ENCODE results near the gene CYS1. TPM values are rescaled to one million over a fixed set of nuclear protein-coding genes. Genes with fewer than 3 reads are reported as not detected.

The CYS1 gene, protein sequence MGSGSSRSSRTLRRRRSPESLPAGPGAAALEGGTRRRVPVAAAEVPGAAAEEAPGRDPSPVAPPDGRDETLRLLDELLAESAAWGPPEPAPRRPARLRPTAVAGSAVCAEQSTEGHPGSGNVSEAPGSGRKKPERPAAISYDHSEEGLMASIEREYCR
- total RNA-seq: 1 to 10 TPM; 1.1 to 7.4 (median 2.0) TPM

DNA sequence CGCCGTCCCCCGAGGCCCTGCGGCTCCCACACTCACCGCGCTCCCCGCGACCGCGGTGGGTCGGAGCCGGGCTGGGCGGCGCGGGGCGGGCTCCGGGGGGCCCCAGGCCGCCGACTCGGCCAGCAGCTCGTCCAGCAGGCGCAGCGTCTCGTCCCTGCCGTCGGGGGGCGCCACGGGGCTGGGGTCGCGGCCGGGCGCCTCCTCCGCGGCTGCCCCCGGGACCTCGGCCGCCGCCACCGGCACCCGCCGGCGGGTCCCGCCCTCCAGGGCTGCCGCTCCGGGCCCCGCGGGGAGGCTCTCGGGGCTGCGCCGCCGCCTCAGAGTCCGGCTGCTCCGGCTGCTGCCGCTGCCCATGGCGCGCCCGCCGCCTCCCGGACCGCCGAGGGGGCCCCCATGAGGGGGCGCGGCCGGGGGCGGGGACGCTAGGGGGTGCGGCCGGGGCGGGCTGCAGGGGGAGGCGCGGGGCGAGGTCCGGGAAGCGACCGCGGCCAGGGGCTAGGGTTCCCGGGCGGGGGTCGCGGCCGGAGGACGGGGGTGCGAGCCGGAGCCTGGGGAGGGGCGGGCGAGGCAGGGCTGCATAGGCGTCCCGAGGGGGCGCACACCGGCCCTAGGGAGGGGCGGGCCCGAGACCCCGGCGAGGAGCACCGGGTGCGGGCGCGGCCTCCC is at the start of gene CYS1:
Gene CYS1, minus strand, starts transcription at position 542 of the 666 bp plus-strand sequence. Its CDS starts 188 bp downstream, at position 354.
- TF ChIP-seq POLR2AphosphoS5 (IDR thresholded peaks at IDR 0.05): no peak
- TF ChIP-seq, protein P1, sequence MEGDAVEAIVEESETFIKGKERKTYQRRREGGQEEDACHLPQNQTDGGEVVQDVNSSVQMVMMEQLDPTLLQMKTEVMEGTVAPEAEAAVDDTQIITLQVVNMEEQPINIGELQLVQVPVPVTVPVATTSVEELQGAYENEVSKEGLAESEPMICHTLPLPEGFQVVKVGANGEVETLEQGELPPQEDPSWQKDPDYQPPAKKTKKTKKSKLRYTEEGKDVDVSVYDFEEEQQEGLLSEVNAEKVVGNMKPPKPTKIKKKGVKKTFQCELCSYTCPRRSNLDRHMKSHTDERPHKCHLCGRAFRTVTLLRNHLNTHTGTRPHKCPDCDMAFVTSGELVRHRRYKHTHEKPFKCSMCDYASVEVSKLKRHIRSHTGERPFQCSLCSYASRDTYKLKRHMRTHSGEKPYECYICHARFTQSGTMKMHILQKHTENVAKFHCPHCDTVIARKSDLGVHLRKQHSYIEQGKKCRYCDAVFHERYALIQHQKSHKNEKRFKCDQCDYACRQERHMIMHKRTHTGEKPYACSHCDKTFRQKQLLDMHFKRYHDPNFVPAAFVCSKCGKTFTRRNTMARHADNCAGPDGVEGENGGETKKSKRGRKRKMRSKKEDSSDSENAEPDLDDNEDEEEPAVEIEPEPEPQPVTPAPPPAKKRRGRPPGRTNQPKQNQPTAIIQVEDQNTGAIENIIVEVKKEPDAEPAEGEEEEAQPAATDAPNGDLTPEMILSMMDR (IDR thresholded peaks at IDR 0.05): peak in 2 of 5 experiments; percentile 2 to 27
- peaks cover 95% of the 10 kb centered on the region for H3K27me3 ChIP-seq
- intact Hi-C loops (cut with DNase I; ENCODE audit: low total_unique reads) (loop anchor here (1.0 kb wide), 1 partner anchor 37 kb away; the partner anchor contains the start of gene KLF11), in situ Hi-C loops (cut with MboI; ENCODE audit: low pct_ligation_motif_present in 1 of 4, low pct_unique_long_range_greater_than_20kb in 1 of 4, low sequenced_read_pairs in 3 of 4) (loop anchor here in 1 of 4 donors (25.0 kb wide), 1 partner anchor 582 kb away; no protein-coding TSS in a partner anchor)
- H3K36me3 ChIP-seq: no peaks in the 10 kb centered on the region
- WGBS, 2 donors (ENCODE audit: low coverage in 1 of 2): 0% methylated on average over 22 of the region's 98 CpGs; no CpG with 5 or more reads in 1 of the 2 donors
- peak within 1 kb of the TSS; percentile 30 to 68 (median 50) for H3K4me3 ChIP-seq
- no peak for DNase-seq
- peak within 1 kb of the TSS; percentile 81 to 93 (median 86) for H3K27ac ChIP-seq
- H3K9me3 ChIP-seq: no peaks in the 10 kb centered on the region
- H3K4me1 ChIP-seq: peaks cover 5 to 25% (median 15%) of the 10 kb centered on the region in 4 donors

DNA sequence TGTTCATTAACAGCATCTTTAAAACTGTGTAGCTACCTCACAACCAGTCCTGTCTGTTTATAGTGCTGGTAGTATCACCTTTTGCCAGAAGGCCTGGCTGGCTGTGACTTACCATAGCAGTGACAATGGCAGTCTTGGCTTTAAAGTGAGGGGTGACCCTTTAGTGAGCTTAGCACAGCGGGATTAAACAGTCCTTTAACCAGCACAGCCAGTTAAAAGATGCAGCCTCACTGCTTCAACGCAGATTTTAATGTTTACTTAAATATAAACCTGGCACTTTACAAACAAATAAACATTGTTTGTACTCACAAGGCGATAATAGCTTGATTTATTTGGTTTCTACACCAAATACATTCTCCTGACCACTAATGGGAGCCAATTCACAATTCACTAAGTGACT is 49.3 kb upstream of the CYS1 start:
- no peak for TF ChIP-seq POLR2AphosphoS5 (IDR thresholded peaks at IDR 0.05)
- TF ChIP-seq, protein P1 (IDR thresholded peaks at IDR 0.05): no peak
- no peak for TF ChIP-seq POLR2A (IDR thresholded peaks at IDR 0.05)
- TF ChIP-seq EP300 (IDR thresholded peaks at IDR 0.05; ENCODE audit: low read depth): no peak
- intact Hi-C loops (cut with DNase I; ENCODE audit: low total_unique reads) (no loop called here), in situ Hi-C loops (cut with MboI; ENCODE audit: low pct_ligation_motif_present in 1 of 4, low pct_unique_long_range_greater_than_20kb in 1 of 4, low sequenced_read_pairs in 3 of 4) (loop anchor here in 2 of 4 donors (10.0 to 25.0 kb wide), 3 partner anchors 283 to 533 kb away; no protein-coding TSS in a partner anchor)

DNA sequence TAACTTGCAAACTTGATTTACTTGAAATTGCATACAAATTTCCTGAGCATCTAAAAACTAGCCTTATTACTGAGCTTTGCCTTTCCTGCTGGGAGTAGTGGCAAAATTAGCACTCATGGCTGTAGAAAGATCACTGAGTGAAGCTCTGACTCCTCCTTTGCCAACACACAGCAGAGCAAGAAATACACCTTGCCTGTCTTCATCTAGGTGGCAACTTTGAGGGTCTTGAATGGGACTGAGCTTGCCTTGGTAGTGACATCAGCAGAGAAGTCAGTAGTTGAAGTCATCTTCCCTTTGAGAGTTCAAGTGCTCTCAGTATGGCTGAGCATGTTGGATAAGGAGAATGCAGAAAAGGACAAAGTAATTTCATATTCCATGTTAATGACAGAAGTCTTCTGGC is 48.2 kb upstream of the CYS1 start:
- Histone ChIP-seq H3K36me3 (no peaks in the 10 kb centered on the region), H3K27me3 (peaks cover 6% of the 10 kb centered on the region), H3K4me1 (peaks cover 0 to 34% (median 18%) of the 10 kb centered on the region in 4 donors), H3K27ac (no peak overlapping the region), H3K9me3 (no peaks in the 10 kb centered on the region), H3K4me3 (no peak overlapping the region)
- TF ChIP-seq EP300 (IDR thresholded peaks at IDR 0.05; ENCODE audit: low read depth): no peak
- TF ChIP-seq, protein P1 (IDR thresholded peaks at IDR 0.05): no peak
- TF ChIP-seq POLR2AphosphoS5 (IDR thresholded peaks at IDR 0.05): no peak
- TF ChIP-seq POLR2A (IDR thresholded peaks at IDR 0.05): no peak
- no peak for DNase-seq
- intact Hi-C loops (cut with DNase I; ENCODE audit: low total_unique reads) (no loop called here), in situ Hi-C loops (cut with MboI; ENCODE audit: low pct_ligation_motif_present in 1 of 4, low pct_unique_long_range_greater_than_20kb in 1 of 4, low sequenced_read_pairs in 3 of 4) (loop anchor here in 2 of 4 donors (10.0 to 25.0 kb wide), 3 partner anchors 284 to 534 kb away; no protein-coding TSS in a partner anchor)

More for the DNA sequence above, 49.3 kb upstream of the CYS1 start:
- Histone ChIP-seq H3K4me3 (no peak overlapping the region), H3K4me1 (peaks cover 0 to 23% (median 13%) of the 10 kb centered on the region in 4 donors), H3K9me3 (no peaks in the 10 kb centered on the region), H3K36me3 (no peaks in the 10 kb centered on the region), H3K27ac (no peak overlapping the region), H3K27me3 (no peaks in the 10 kb centered on the region)
- no peak for DNase-seq
- 61 to 74% methylated on average over 2 to 3 of the region's 3 CpGs for WGBS, 2 donors (ENCODE audit: low coverage in 1 of 2)

DNA sequence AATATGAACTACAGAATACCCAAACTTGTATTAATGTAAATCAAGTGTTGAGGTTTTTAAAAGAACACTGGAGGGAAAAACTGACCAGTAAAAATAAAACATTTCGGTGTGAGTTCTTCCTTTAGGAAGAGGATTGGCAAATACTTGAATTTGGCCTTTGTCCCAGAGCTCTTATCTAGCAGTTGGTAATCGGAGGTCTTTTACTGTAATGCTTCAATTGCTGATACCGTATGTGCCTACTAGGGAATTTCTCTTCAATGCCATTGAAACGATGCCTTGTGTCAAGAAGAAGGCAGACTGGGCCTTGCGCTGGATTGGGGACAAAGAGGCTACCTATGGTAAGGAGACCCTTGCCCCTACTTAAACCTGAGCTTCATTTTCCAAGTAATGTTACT is 46.4 kb upstream of the CYS1 start:
- DNase-seq: no peak
- Histone ChIP-seq H3K9me3 (no peaks in the 10 kb centered on the region), H3K4me3 (no peak overlapping the region), H3K4me1 (peaks cover 13 to 50% (median 33%) of the 10 kb centered on the region in 4 donors), H3K36me3 (no peaks in the 10 kb centered on the region), H3K27ac (peak overlapping the region in 3 of 4 donors; percentile 25 to 87 (median 61)), H3K27me3 (peaks cover 15% of the 10 kb centered on the region)
- intact Hi-C loops (cut with DNase I; ENCODE audit: low total_unique reads) (no loop called here), in situ Hi-C loops (cut with MboI; ENCODE audit: low pct_ligation_motif_present in 1 of 4, low pct_unique_long_range_greater_than_20kb in 1 of 4, low sequenced_read_pairs in 3 of 4) (loop anchor here in 2 of 4 donors (10.0 to 25.0 kb wide), 3 partner anchors 286 to 536 kb away; no protein-coding TSS in a partner anchor)
- WGBS, 2 donors (ENCODE audit: low coverage in 1 of 2): 44 to 48% methylated on average over 4 to 5 of the region's 5 CpGs
- TF ChIP-seq POLR2AphosphoS5 (IDR thresholded peaks at IDR 0.05): peak in 1 of 3 donors; percentile 7
- TF ChIP-seq, protein P1 (IDR thresholded peaks at IDR 0.05): no peak
